KBM-7 (cell line): ENCODE measurements around the gene NOL9.
"Not testable (repeated sequence)": the region's sequence is repeated elsewhere in the genome, so short reads cannot be mapped to it uniquely, and the experiment has no call there.

ENCODE experiments used
- DNase-seq: peaks from one replicate; pipeline ENCODE4 v3.0.0-alpha.2; 2015
- in situ Hi-C: fragments of 300-500 bp; cut with MboI; formaldehyde crosslinking; loops from 2 replicates; pipeline ENCODE4 v1.14.3; 2020; ENCODE audit warnings: low sequenced_read_pairs, low pct_unique_long_range_greater_than_20kb, mixed read lengths

NOL9 gene

DNA sequence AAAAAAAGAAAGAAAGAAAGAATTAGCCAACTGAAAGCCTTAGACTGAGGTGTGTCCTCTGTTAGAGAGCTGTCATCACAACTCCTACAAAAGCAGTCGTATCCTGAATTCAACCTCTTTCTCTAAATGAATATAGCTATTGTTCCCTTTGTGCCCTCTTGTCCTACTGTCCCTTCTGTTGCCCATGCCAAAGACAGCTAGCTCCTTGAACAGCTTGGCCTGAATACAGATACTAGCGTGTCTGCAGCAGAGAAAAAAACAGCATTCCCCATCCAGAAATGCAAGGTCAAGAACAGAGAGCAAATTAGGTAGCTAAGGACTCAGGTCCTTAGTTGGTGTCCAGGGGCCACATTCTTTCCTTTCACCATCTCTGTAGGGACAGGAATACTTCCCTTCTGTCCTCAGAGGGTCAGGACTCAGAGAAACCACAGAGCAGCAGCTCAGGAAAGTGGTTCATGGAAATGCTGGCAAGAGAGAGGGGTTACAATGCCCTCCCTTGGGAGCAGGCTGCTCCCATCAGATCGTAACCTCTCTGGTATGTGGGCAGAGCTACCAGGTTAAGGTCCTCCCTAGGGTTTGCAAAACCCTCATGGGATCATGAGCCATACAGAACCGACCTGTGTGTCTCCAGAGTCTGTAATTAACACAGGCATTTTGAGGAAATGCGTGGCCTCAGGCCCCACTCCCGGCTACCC lies 23.7 kb upstream of the NOL9 start:
- in situ Hi-C loops, result no loop called here
- no peak for DNase-seq

DNA sequence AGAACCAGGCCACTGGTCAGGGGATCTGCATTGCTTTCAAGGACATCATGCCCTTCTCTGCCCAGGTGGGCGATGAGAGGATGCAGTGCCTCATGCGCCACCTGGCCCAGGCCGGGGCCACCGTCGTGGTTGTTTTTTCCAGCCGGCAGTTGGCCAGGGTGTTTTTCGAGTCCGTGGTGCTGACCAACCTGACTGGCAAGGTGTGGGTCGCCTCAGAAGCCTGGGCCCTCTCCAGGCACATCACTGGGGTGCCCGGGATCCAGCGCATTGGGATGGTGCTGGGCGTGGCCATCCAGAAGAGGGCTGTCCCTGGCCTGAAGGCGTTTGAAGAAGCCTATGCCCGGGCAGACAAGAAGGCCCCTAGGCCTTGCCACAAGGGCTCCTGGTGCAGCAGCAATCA lies 20.5 kb upstream of the NOL9 start:
- DNase-seq, result no peak
- in situ Hi-C loops, result no loop called here

DNA sequence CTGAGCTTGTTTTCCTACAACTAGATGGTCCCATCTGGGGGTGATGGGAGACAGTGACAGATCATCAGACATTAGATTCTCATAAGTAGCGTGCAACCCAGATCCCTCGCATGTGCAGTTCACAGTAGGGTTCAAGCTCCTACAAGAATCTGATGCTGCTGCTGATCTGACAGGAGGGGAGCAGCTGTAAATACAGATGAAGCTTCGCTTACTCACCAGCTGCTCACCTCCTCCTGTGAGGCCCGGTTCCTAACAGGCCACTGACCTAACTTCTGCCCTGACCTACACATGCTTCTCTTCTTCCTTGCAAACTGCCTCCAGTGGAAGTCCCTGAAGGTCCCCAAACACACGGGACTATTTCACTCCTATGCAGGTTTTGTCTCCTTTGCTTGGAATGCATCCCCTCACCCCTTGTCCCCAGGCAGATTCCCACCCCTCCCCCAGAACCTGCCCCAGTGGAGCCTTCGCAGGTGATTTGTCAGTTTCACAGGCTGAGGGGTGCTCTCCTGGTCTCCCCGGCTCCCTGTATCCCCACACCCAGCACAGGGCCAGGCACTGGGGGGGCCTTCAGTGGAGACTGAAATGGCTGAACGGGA lies 19.8 kb upstream of the NOL9 start:
- DNase-seq, result no peak
- in situ Hi-C loops, result no loop called here

DNA sequence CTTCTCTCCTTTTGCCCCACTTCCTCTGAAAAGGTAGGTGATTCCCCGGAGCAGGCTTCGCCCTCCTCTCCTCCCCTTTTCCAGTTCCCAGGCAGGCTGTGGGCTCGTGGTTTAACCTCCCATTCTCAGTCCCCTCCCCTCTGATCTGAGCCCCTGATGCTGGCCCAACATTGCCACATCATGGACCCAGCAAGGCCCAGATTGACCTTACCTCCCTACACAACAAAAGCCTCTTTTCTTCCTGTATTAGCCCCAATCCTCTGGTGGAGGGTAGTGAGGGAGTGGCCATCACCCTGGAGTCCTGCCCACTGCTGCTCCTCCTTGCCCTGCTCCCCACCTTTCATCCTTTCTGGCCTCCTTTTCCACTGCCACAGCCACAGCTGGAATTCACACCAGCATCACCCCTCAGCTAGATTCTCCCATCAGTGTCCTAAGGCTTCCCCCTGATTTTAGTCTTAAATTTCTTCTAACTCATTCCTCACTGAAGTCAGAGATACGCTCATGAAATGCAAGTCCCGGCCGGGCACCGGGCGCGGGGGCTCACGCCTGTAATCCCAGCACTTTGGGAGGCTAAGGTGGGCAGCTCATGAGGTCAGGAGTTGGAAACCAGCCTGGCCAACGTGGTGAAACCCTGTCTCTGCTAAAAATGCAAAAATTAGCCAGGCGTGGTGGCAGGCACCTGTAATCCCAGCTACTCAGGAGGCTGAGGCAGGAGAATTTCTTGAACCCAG lies 18.5 kb upstream of the NOL9 start:
- in situ Hi-C loops, result no loop called here
- DNase-seq, result no peak

DNA sequence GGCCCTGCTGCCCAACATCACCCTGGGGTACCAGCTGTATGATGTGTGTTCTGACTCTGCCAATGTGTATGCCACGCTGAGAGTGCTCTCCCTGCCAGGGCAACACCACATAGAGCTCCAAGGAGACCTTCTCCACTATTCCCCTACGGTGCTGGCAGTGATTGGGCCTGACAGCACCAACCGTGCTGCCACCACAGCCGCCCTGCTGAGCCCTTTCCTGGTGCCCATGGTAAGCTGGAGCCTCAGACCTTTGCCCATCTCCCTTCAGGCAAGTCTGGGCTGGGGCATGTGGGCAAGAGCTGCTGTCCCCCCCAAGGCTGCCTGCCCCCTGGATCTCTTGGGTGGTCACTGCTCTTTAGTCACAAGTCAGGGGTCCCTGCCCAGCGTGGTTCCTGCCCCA lies 16.7 kb upstream of the NOL9 start:
- in situ Hi-C loops, result no loop called here
- no peak for DNase-seq

DNA sequence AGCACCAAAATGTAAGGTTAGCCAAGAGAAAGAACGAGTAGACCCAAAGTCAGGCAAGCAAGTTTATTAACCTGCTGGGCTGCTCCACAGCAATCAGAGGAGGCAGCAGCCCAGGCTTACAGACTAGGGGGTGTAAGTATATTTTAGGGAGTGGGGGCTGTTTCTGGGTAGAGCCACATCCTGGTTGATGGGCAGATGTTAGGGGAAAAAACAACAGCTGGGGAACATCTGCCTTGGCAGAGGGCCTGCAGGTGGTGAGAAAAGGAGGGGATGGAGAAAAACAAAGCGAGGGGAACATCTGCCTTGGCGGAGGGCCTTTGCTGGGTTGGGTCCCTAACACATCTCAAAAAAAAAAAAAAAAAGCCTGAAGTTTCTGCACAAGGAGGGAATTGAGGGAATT lies 15.8 kb upstream of the NOL9 start:
- no peak for DNase-seq
- in situ Hi-C loops, result no loop called here

DNA sequence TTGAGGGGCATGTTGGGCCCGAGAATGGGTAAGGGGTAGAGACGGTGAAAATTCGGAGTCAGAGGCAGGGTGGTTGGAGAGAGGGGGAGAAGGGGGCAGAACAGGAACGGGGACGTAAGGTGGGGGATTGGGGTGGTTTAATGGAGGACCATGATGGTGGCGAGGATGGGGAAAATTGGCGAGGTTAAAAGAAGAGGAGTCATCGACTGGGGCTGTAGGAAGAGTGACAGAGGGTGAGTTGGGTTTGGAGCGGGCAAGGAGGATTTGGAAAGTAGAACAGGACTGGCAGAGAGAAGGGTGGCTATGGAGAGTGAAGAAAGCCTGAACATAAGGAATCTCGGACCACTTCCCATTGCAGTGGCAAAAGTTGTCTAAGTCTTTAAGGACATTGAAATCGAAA lies 14.7 kb upstream of the NOL9 start:
- no peak for DNase-seq
- in situ Hi-C loops, result no loop called here

DNA sequence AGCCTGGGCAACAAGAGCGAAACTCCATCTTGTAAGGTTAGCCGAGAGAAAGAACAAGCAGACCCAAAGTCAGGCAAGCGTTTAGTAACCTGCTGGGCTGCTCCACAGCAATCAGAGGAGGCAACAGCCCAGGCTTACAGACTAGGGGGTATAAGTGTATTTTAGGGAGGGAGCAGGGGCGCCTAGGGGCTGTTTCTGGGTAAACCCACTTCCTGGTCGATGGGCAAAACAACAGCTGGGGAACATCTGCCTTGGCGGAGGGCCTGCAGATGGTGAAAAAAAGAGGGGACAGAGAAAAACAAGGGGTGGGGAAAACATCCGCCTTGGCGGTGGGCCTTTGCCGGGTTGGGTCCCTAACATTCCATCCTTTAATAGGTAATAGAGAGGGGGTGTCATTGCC lies 6.0 kb upstream of the NOL9 start:
- peak; percentile 33 for DNase-seq
- in situ Hi-C loops, result no loop called here

DNA sequence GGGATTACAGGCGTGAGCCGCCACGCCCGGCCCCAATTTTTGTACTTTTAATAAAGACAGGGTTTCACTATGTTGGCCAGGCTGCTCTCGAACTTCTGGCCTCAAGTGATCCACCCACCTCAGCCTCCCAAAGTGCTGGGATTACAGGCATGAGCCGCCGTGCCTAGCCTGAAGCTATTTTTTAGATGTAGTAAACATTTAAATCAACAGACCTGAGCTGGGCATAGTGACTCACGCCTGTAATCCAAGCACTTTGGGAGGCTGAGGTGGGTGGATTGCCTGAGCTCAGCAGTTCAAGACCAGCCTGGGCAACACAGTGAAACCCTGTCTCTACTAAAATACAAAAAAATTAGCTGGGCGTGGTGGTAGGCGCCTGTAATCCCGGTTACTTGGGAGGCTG lies 4.8 kb upstream of the NOL9 start:
- DNase-seq, in situ Hi-C loops: not testable (repeated sequence)

DNA sequence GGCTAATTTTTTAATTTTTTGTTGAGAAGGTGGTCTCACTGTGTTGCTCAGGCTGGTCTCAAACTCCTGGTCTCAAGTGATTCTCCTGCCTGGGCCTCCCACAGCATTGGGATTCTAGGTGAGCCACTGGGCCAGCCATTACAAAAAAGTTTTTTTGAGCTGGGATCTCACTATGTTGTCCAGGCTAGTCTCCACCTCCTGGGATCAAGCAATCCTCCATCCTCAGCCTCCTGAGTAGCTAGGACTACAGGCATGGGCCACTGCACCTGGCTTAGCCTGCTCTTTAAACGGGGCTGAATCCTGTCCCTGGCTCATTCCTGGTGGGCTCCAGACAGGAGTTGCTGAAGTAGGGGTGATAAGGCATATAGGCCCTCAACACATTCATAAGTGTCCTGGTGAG lies 3.3 kb upstream of the NOL9 start:
- in situ Hi-C loops, result no loop called here
- no peak for DNase-seq

DNA sequence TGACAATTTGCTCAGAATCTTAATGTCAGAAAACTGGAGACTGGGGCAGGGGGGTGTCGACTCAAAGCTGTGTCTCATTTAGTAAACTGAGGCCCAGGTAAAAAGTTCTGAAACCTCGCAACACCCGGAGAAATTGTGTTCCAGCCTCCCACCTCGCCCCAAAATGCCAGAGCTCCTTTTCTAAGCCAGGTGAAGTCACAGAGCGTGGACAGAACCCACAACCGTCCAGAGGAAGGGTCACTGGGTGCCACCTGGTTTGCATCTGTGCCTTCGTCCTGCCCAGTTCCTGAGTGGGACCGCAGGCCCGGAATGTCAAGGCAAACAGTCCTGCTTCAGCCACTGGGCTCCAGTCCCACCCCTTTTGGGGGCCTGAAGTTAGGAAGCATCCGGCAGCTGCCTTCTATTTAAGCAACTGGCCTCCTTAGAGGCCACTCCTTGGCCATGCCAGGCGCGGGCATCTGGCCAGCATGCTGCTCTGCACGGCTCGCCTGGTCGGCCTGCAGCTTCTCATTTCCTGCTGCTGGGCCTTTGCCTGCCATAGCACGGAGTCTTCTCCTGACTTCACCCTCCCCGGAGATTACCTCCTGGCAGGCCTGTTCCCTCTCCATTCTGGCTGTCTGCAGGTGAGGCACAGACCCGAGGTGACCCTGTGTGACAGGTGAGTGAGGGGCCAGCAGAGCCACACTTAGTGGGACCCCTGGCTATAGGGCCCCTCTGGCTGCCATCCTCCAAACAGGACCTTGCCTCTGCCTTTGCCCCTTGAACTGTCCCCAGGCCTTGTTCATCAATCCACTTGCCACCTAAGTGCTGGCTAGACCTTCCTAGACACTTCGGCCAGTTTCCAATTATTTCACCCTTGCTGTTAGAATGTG lies 830 bp upstream of the NOL9 start, which contains the start of gene TAS1R1:
Gene TAS1R1, plus strand, starts transcription at position 401 of the 872 bp plus-strand sequence. Its CDS starts 67 bp downstream, at position 468.
- no peak for DNase-seq
- in situ Hi-C loops, result no loop called here

DNA sequence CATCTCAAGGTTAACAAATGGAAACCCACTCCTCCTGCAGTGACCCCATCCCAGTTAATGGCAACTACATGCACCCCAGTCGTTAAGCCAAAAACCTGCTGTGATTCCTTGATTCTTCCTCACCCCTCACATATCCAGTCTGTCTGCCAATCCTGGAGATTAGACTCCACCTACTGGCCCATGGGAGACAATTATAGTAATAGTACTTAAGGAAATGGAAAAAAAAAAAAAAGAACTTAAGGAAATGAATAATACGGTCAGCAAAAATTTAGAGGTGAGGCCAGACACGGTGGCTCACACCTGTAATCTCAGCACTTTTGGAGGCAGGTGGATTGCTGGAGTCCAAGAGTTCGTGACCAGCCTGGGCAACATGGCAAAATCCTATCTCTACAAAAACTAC lies 7.0 kb downstream of the NOL9 start:
- no peak for DNase-seq
- in situ Hi-C loops, result no loop called here

DNA sequence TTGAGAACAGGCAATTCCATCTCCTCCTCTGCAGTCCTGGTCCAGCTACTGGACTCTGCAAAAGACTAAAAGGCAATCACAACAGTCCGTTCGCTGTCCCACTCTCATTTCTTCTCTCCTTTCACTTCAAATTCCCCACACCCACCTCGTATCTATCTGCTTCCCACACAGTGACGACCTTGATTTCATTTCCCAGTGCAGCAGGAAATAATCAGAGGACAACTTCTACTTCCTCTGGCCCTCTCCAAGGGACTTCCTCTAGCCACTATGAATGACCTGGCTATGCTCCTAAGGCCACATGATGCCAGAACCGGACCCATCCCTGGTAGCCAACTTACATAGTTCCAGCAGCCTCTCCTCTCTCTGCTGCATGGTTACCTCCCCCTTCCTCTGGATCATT lies 8.0 kb downstream of the NOL9 start:
- no peak for DNase-seq
- in situ Hi-C loops, result no loop called here

DNA sequence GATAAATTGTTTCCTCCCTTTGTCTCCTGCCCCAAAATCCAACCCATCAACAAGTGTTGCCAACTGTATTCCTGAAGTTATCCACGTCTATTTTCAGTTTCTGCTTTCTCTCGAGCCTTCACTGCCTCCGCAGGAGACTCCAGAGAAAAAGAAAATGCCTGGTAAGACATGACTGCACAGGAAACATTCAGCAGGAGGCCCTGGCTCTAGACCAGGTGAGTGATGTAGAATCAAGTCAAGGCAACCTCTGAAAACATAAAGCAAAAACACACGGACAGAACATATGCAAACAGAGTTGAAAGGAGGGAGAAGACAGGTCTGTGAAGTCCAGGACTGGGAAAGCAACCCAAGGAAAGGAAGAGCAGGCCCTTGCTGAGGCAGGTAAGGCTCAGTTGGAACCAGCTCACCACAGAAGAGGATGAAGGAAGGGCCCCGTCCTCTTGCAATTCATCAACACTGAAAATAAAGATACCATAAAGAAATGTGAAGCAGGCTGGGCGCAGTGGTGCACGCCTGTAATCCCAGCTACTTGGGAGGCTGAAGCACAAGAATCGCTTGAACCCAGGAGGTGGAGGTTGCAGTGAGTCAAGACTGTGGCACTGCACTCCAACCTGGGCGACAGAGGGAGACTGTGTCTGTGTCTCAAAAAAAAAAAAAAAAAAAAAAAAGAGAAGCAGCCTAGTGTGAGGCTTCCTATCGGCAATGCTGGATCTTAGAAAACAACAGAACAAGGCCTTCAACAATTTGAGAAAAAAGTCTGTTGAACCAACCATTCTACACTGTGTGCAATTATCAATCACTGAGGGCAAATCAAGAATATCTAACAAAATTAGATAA lies 8.8 kb downstream of the NOL9 start:
- DNase-seq, result no peak
- in situ Hi-C loops, result no loop called here

DNA sequence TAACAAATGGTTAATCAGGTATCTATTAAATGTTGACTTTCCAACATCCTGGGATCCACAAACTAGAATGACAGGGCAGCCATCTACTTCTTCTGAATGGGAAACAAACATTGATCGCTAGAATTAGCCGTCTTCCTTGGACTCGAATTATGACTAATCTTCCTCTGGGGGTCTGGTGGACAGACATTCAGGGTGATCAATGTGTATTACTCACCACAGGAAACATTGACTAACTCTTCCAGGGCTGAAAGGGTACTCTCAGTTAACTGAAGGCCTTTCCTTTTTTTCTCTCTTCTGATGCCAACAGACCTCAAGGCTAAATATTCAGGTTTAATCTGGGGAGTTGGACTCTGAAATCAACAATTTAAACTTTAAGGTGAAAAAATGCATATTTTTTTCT lies 9.5 kb downstream of the NOL9 start:
- no peak for DNase-seq
- in situ Hi-C loops, result no loop called here

DNA sequence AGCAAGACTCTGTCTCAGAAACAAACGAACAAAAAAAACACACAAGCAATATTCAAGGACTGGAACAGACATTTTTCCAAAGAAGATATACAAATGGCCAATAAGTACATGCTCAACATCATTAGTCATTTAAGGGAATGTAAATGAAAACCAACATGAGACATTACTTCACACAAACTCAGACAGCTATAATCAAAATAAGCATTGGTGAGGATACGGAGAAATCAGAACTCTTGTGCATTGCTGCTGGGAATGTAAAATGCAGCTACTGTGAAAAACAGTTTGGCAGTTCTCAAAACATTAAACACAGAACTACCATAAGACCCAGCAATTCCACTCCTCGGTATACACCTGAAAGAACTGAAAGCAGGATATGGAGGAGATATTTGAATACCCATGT lies 15.4 kb downstream of the NOL9 start:
- in situ Hi-C loops, result no loop called here
- DNase-seq, result no peak

DNA sequence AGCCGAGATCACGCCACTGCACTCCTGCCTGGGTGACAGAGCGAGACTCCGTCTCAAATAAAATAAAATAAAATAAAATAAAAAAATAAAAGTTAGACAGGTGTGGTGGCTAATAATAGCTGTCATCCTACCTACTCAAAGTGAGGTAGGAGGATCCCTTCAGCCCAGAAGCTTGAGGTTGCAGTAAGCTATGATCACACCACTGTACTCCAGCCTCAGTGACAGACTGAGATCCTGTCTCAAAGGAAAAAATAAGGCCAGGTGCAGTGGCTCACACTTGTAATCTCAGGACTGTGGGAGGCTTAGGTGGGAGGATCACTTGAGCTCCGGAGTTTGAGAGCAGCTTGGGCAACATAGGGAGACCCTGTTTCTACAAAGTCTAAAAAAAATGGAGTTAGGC lies 18.0 kb downstream of the NOL9 start:
- DNase-seq, result no peak
- in situ Hi-C loops, result no loop called here

DNA sequence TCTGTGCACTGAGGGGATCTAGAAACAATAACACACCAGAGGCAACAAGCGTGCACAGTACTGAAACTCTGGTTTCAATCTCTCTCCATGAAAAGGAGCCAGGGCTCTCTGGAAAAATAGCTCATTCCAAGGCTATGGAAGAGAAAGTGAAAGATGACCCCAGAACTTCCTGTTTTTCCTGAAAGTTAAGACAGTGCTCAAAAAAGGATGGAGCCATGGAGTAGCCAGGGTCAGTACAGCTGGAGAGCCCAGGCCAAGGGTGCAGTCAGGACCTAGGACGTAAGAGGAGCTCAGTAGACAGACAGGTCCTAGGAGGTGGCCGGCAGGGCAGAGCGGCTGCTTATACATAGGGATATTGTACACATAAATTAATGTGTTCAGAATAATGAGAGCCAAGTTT lies 19.1 kb downstream of the NOL9 start:
- no peak for DNase-seq
- in situ Hi-C loops, result no loop called here

DNA sequence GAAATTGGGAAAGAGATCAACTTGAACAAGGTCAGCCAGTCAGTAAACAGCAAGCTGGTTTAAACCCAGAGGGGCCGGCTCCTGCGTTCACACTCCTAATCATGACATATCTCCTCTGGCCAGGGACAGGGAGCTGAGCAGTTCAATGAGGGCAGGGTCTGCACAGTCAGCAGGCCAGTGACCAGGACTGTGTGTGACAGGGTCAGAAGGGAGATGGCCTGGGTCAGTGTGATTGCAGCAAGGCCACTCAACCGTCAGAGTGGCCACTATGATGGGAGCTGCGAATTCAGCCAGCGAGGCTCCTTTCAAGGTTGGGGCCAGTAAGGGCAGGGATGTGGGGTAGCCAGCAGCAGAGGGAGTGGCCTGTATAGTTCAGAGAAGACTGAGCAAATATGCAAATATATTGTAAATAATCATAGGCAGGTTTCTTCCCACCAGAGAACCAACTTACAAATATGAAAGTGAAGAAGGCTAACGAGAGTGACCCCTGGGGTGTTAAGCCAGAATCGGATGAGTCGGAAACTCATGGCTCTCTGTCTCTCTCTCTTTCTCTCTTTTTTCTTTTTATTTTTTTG lies 20.0 kb downstream of the NOL9 start:
- in situ Hi-C loops, result no loop called here
- no peak for DNase-seq
